ENCODE results near the gene TK1. TPM values are rescaled to one million over a fixed set of nuclear protein-coding genes. Genes with fewer than 3 reads are reported as not detected.

TK1 gene
- polyA plus RNA-seq, 3 donors, result 0.67 to 2.0 (median 1.4) TPM

GRCh38 chr17:78225088-78225865 is 38.4 kb upstream of the TK1 start:
- Histone ChIP-seq H3K27ac (ENCODE audit: low read depth in 1 of 2, low read length in 2 of 2) (no peak overlapping the region), H3K4me3 (replicated peaks in 1 of 3; ENCODE audit: low read depth in 2 of 3, low read length in 3 of 3) (no peak overlapping the region), H3K9ac (ENCODE audit: insufficient read depth, low read length, poor library complexity, severe bottlenecking) (no peak overlapping the region), H3K36me3 (replicated peaks in 1 of 2; ENCODE audit: control insufficient read depth in 1 of 2, insufficient read depth in 2 of 2, low read length in 2 of 2) (peaks cover 28 to 49% of the 10 kb centered on the region in 2 donors), H3K9me3 (replicated peaks in 1 of 2; ENCODE audit: control insufficient read depth in 1 of 2, insufficient read depth in 1 of 2, low read length in 2 of 2) (no peaks in the 10 kb centered on the region), H3K27me3 (ENCODE audit: control insufficient read depth in 2 of 2, insufficient read depth in 2 of 2, low read length in 2 of 2) (peaks cover 0 to 25% of the 10 kb centered on the region in 2 donors), H3K4me1 (ENCODE audit: control insufficient read depth in 1 of 2, insufficient read depth in 2 of 2, low read length in 2 of 2) (peaks cover 13 to 14% of the 10 kb centered on the region in 2 donors), H4K20me1 (ENCODE audit: insufficient read depth, low read length) (no peaks in the 10 kb centered on the region), H3K79me2 (ENCODE audit: insufficient read depth, low read length) (peaks cover 6% of the 10 kb centered on the region), H2AFZ (ENCODE audit: insufficient read depth, low read depth, low read length, poor library complexity, severe bottlenecking) (no peak overlapping the region), H3K4me2 (replicated peaks; ENCODE audit: extremely low read depth, low read length, poor library complexity, severe bottlenecking) (no peak overlapping the region)
- Mint-ChIP-seq H3K27ac (peak overlapping the region in 1 of 7 donors; percentile 41), H3K4me3 (no peak overlapping the region), H3K27me3 (ENCODE audit: low read depth in 3 of 3) (peaks cover 23 to 43% (median 36%) of the 10 kb centered on the region in 3 donors), H3K9me3 (no peaks in the 10 kb centered on the region), H3K4me1 (peaks cover 18% of the 10 kb centered on the region), H3K36me3 (peaks cover 35 to 54% of the 10 kb centered on the region in 2 donors)
- intact Hi-C loops (cut with micrococcal nuclease), result no loop called here
- WGBS (ENCODE audit: insufficient coverage), result 92% methylated on average over 9 of the region's 16 CpGs
- no peak for DNase-seq
- TF ChIP-seq CTCF (IDR thresholded peaks at IDR 0.05), result no peak

- no peaks in the 10 kb centered on the region for H3K9me3 Mint-ChIP-seq
- H3K27me3 Mint-ChIP-seq (ENCODE audit: low read depth in 3 of 3), result peaks cover 18 to 35% (median 29%) of the 10 kb centered on the region in 3 donors
- Histone ChIP-seq H3K4me1 (ENCODE audit: control insufficient read depth in 1 of 2, insufficient read depth in 2 of 2, low read length in 2 of 2) (peaks cover 13 to 14% of the 10 kb centered on the region in 2 donors), H3K4me3 (replicated peaks in 1 of 3; ENCODE audit: low read depth in 2 of 3, low read length in 3 of 3) (no peak overlapping the region), H3K27ac (ENCODE audit: low read depth in 1 of 2, low read length in 2 of 2) (no peak overlapping the region), H4K20me1 (ENCODE audit: insufficient read depth, low read length) (no peaks in the 10 kb centered on the region), H3K27me3 (ENCODE audit: control insufficient read depth in 2 of 2, insufficient read depth in 2 of 2, low read length in 2 of 2) (peaks cover 0 to 19% of the 10 kb centered on the region in 2 donors), H3K36me3 (replicated peaks in 1 of 2; ENCODE audit: control insufficient read depth in 1 of 2, insufficient read depth in 2 of 2, low read length in 2 of 2) (peaks cover 33 to 56% of the 10 kb centered on the region in 2 donors), H2AFZ (ENCODE audit: insufficient read depth, low read depth, low read length, poor library complexity, severe bottlenecking) (no peak overlapping the region), H3K4me2 (replicated peaks; ENCODE audit: extremely low read depth, low read length, poor library complexity, severe bottlenecking) (no peak overlapping the region), H3K9me3 (replicated peaks in 1 of 2; ENCODE audit: control insufficient read depth in 1 of 2, insufficient read depth in 1 of 2, low read length in 2 of 2) (no peaks in the 10 kb centered on the region), H3K9ac (ENCODE audit: insufficient read depth, low read length, poor library complexity, severe bottlenecking) (no peak overlapping the region), H3K79me2 (ENCODE audit: insufficient read depth, low read length) (peaks cover 11% of the 10 kb centered on the region)
- WGBS (ENCODE audit: insufficient coverage), result 97% methylated on average over 22 of the region's 27 CpGs
- TF ChIP-seq CTCF (IDR thresholded peaks at IDR 0.05), result no peak
- no peak for DNase-seq
- H3K27ac Mint-ChIP-seq, result peak overlapping the region in 4 of 7 donors; percentile 4 to 66 (median 35)
- peaks cover 41 to 62% of the 10 kb centered on the region in 2 donors for H3K36me3 Mint-ChIP-seq
- peaks cover 18% of the 10 kb centered on the region for H3K4me1 Mint-ChIP-seq
- no peak overlapping the region for H3K4me3 Mint-ChIP-seq
- intact Hi-C loops (cut with micrococcal nuclease), result no loop called here
Observed at GRCh38 chr17:78224231-78225087, 37.6 kb upstream of the TK1 start.
